Measurements from ENCODE around the gene ZCCHC2.
A peak's percentile ranks its signal among the peaks of the same experiment; 100 is the strongest.

ZCCHC2 gene

DNA sequence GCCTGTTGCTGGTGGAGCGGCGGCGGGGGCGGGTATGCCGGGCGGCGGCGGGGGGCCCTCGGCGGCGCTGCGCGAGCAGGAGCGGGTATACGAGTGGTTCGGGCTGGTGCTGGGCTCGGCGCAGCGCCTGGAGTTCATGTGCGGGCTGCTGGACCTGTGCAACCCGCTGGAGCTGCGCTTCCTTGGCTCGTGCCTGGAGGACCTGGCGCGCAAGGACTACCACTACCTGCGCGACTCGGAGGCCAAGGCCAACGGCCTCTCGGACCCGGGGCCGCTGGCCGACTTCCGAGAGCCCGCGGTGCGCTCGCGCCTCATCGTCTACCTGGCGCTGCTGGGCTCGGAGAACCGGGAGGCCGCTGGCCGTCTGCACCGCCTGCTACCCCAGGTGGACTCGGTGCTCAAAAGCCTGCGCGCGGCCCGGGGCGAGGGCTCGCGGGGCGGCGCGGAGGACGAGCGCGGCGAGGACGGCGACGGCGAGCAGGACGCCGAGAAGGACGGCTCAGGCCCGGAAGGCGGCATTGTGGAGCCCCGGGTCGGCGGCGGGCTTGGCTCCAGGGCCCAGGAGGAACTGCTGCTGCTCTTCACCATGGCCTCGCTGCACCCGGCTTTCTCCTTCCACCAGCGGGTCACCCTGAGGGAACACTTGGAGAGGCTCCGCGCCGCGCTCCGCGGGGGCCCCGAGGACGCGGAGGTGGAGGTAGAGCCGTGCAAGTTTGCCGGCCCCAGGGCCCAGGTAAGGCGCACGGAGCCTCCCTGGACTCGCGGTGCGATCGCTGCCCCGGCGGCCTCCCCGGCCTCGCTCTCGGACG is 1.0 kb downstream of the ZCCHC2 start:
- TF ChIP-seq, protein P1, sequence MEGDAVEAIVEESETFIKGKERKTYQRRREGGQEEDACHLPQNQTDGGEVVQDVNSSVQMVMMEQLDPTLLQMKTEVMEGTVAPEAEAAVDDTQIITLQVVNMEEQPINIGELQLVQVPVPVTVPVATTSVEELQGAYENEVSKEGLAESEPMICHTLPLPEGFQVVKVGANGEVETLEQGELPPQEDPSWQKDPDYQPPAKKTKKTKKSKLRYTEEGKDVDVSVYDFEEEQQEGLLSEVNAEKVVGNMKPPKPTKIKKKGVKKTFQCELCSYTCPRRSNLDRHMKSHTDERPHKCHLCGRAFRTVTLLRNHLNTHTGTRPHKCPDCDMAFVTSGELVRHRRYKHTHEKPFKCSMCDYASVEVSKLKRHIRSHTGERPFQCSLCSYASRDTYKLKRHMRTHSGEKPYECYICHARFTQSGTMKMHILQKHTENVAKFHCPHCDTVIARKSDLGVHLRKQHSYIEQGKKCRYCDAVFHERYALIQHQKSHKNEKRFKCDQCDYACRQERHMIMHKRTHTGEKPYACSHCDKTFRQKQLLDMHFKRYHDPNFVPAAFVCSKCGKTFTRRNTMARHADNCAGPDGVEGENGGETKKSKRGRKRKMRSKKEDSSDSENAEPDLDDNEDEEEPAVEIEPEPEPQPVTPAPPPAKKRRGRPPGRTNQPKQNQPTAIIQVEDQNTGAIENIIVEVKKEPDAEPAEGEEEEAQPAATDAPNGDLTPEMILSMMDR (conservative IDR thresholded peaks at IDR 0.05; ENCODE audit: control insufficient read depth, insufficient read depth, low read depth, low read length), result no peak
- peak overlapping the region; percentile 65 for H3K4me3 ChIP-seq (ENCODE audit: control insufficient read depth, low read depth, low read length)
- peak; percentile 45 for DNase-seq (ENCODE audit: low read depth)

DNA sequence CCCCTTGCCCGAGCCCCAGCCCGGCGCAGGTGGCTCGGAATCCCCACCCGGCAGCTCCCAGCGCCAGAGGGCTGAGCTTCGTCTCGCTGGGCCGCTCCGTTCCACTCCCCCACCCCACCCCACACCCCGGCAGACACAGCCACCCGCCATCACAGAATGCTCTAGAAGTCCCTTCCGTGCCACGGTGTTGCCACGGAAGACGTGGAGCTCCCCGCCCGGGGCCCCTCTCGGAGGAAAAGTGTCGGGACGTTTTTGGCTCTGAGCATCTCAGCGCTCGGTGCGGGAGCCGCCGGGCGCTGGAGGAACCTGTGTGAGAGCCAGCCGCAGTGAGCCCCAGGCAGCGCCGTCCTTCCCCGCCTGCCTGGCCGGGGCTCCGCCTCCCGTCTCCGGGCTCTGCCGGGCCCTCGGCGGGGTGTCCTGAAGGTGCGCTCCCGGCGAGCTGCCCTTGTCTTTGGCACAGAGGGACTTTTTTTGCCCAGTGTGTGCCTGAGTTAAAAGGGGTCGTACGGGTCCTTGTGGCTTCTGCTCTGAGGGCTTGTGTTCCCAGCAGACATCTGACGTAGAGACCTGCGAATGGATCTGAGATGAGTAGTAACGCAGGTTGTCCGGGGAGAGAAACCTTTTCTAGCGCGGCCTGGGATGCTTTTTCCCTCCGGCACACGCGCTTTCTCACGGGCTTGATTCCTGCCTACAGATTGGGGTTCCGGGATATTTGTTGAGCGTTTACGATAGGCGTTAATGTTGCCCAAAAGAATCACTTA is 1.8 kb downstream of the ZCCHC2 start:
- peak; percentile 46 for DNase-seq (ENCODE audit: low read depth)
- TF ChIP-seq, protein P1 (conservative IDR thresholded peaks at IDR 0.05; ENCODE audit: control insufficient read depth, insufficient read depth, low read depth, low read length), result no peak
- H3K4me3 ChIP-seq (ENCODE audit: control insufficient read depth, low read depth, low read length), result peak overlapping the region; percentile 65

- TF ChIP-seq, protein P1 (conservative IDR thresholded peaks at IDR 0.05; ENCODE audit: control insufficient read depth, insufficient read depth, low read depth, low read length), result no peak
- H3K4me3 ChIP-seq (ENCODE audit: control insufficient read depth, low read depth, low read length), result peak overlapping the region; percentile 65
- DNase-seq (ENCODE audit: low read depth), result no peak
Measured at GRCh38 chr18:62525608-62526007, 2.8 kb downstream of the ZCCHC2 start.

DNA sequence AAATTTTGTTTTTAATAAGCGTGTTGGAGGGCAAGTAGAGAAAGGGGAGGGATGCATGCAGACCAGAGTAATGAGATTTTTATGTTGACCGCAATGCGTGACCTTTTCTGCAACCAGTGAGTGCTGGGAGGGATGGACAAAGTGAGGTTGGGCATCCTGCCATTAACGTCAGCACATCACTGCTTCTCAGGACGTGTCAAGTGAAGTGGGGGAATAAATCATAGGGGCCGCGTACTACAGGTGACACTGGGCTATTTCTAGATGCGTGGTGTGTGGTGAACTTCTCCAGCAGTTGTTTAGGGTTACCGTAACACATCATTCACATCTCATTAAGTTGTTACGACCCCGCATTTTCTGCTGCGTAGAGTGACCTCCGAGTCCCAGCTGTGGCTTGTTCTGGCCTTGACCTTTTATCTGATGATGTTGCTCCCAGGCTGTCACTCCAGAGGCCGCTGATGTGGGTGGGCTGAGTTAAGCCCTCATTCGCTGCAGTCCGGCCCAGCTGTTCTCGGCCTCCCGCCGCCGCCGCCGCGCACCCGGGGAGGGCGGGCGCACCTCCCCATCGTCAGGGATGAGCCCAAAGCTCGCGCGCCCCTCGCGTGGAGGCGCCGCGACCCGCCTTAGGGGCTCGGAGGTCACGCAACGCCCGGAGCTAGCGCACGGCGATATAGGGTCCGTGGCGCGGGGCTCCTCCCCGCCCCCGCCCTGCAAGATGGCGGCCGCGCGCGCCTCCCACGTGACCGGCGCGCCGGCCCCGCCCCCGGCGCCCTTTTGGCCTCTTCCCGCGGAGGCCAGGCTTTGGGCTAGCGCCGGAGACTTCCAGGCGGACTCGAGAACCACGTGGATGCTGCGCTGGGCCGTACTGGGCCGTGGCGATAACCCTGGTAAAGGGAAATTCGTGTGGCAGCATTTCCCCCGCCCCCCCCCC is 3.5 kb downstream of the ZCCHC2 start:
- TF ChIP-seq, protein P1 (conservative IDR thresholded peaks at IDR 0.05; ENCODE audit: control insufficient read depth, insufficient read depth, low read depth, low read length), result no peak
- DNase-seq (ENCODE audit: low read depth), result peak; percentile 96
- peak overlapping the region; percentile 65 for H3K4me3 ChIP-seq (ENCODE audit: control insufficient read depth, low read depth, low read length)

DNA sequence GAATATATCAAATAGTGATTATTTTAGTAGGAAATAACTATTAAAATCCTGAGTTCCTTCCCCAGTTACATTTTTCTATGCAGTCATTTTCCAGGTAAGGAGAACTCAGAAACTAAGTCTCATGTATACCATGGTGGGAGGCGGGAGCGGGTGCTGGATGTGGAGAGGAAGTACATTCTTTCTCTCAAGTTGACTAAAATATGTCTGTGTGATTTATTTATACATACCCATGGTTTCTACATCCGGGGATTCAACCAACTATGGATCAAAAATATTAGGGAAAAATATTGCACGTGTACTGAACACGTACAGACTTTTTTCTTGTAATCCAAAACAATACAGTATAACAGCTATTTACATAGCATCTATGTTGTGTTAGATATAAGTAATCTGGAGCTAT is 6.8 kb downstream of the ZCCHC2 start:
- DNase-seq (ENCODE audit: low read depth), result no peak

More for the DNA sequence above, 6.8 kb downstream of the ZCCHC2 start:
- H3K4me3 ChIP-seq (ENCODE audit: control insufficient read depth, low read depth, low read length), result no peak overlapping the region
- TF ChIP-seq, protein P1 (conservative IDR thresholded peaks at IDR 0.05; ENCODE audit: control insufficient read depth, insufficient read depth, low read depth, low read length), result no peak
